Measurements from ENCODE around the gene GDI2.
"Not testable (repeated sequence)": the region's sequence is repeated elsewhere in the genome, so short reads cannot be mapped to it uniquely, and the experiment has no call there.

Gene GDI2

GRCh38 chr10:5854131-5854475 is 40.9 kb upstream of the GDI2 start:
- no peak for DNase-seq (ENCODE audit: low read depth)
- TF ChIP-seq CTCF (IDR thresholded peaks at IDR 0.05; ENCODE audit: control insufficient read depth, insufficient read depth, low read depth, low read length, missing control alignments) = no peak
- H3K4me3 ChIP-seq (ENCODE audit: control insufficient read depth, low read depth, low read length) = no peak overlapping the region

- not testable (repeated sequence) for DNase-seq (ENCODE audit: low read depth); H3K4me3 ChIP-seq (ENCODE audit: control insufficient read depth, low read depth, low read length)
Measured at GRCh38 chr10:5846667-5847066, 33.4 kb upstream of the GDI2 start.

- TF ChIP-seq CTCF (IDR thresholded peaks at IDR 0.05; ENCODE audit: control insufficient read depth, insufficient read depth, low read depth, low read length, missing control alignments) = no peak
- DNase-seq (ENCODE audit: low read depth) = peak; percentile 20
- no peak overlapping the region for H3K4me3 ChIP-seq (ENCODE audit: control insufficient read depth, low read depth, low read length)
Measured at GRCh38 chr10:5844345-5845055, 31.3 kb upstream of the GDI2 start.

- DNase-seq (ENCODE audit: low read depth) = no peak
- no peak for TF ChIP-seq CTCF (IDR thresholded peaks at IDR 0.05; ENCODE audit: control insufficient read depth, insufficient read depth, low read depth, low read length, missing control alignments)
Measured at GRCh38 chr10:5843686-5844344, 30.6 kb upstream of the GDI2 start.

GRCh38 chr10:5841965-5842364 is 28.7 kb upstream of the GDI2 start:
- no peak for TF ChIP-seq CTCF (IDR thresholded peaks at IDR 0.05; ENCODE audit: control insufficient read depth, insufficient read depth, low read depth, low read length, missing control alignments)
- H3K4me3 ChIP-seq (ENCODE audit: control insufficient read depth, low read depth, low read length) = no peak overlapping the region

More at GRCh38 chr10:5843686-5844344, 30.6 kb upstream of the GDI2 start:
- no peak overlapping the region for H3K4me3 ChIP-seq (ENCODE audit: control insufficient read depth, low read depth, low read length)

GRCh38 chr10:5840314-5841307 is 27.4 kb upstream of the GDI2 start:
- no peak for TF ChIP-seq CTCF (IDR thresholded peaks at IDR 0.05; ENCODE audit: control insufficient read depth, insufficient read depth, low read depth, low read length, missing control alignments)
- DNase-seq (ENCODE audit: low read depth) = no peak
- no peak overlapping the region for H3K4me3 ChIP-seq (ENCODE audit: control insufficient read depth, low read depth, low read length)

More at GRCh38 chr10:5841965-5842364, 28.7 kb upstream of the GDI2 start:
- DNase-seq (ENCODE audit: low read depth) = no peak

- not testable (repeated sequence) for DNase-seq (ENCODE audit: low read depth); H3K4me3 ChIP-seq (ENCODE audit: control insufficient read depth, low read depth, low read length)
Measured at GRCh38 chr10:5836181-5836580, 22.9 kb upstream of the GDI2 start.

Data from AG09309 (cell line).